Measurements from ENCODE around the gene DNAJB12. TPM values are rescaled to one million over a fixed set of nuclear protein-coding genes. Genes with fewer than 3 reads are reported as not detected.
A peak's percentile ranks its signal among the peaks of the same experiment; 100 is the strongest.

Gene DNAJB12
- total RNA-seq, 1 experiment from 2014 or later, result 25.8 TPM

GRCh38 chr10:72334196-72334824, 20.4 kb downstream of the DNAJB12 start (continued):
- TF ChIP-seq YY1 (IDR thresholded peaks at IDR 0.05; ENCODE audit: extremely low read depth, insufficient replicate concordance, low read depth, low read length) (no peak), CEBPB (IDR thresholded peaks at IDR 0.05; ENCODE audit: low read depth) (no peak), ATF3 (IDR thresholded peaks at IDR 0.05) (no peak), EGR1 (IDR thresholded peaks at IDR 0.05; ENCODE audit: low read depth) (no peak), MAX (IDR thresholded peaks at IDR 0.05) (no peak)

GRCh38 chr10:72333112-72334015, 21.4 kb downstream of the DNAJB12 start:
- H3K27ac ChIP-seq (ENCODE audit: low read depth, low read length), result peak overlapping the region; percentile 92
- CTCF ChIA-PET, result interaction anchor here (0.6 to 2.4 kb wide), 2 partner anchors 132 to 558 kb away, joined by 5 to 7 read pairs; no protein-coding TSS in a partner anchor
- BruUV-seq (replicated peaks), result no TSS peak

More at GRCh38 chr10:72333112-72334015, 21.4 kb downstream of the DNAJB12 start:
- peaks cover 44 to 53% of the 10 kb centered on the region in 2 experiments for H3K4me1 ChIP-seq (ENCODE audit: control insufficient read depth in 1 of 2, insufficient read depth in 2 of 2, low read length in 2 of 2)
- H2AFZ ChIP-seq (ENCODE audit: low read depth, low read length, poor library complexity, severe bottlenecking), result no peak overlapping the region
- H3K27me3 ChIP-seq (ENCODE audit: insufficient read depth, low read length), result no peaks in the 10 kb centered on the region
- no peaks in the 10 kb centered on the region for H3K79me2 ChIP-seq (ENCODE audit: insufficient read depth, low read length)
- no peaks in the 10 kb centered on the region for H3K9me3 ChIP-seq (ENCODE audit: control insufficient read depth in 1 of 2, insufficient read depth in 1 of 2, low read depth in 1 of 2, low read length in 2 of 2)
- ATAC-seq (no peak), DNase-seq (ENCODE audit: low read depth, low spot score) (no peak)
- H3K9ac ChIP-seq (ENCODE audit: low read length), result peak overlapping the region; percentile 68
- H3K4me3 ChIP-seq (replicated peaks in 1 of 2; ENCODE audit: low read depth in 1 of 2, low read length in 2 of 2), result no peak overlapping the region
- ChIA-PET RAD21 (ENCODE audit: low non-redundant PET in 1 of 2, low total read pairs in 2 of 2, uncharacterized antibody in 2 of 2, unreplicated experiment in 2 of 2) (no interaction called here), POLR2A (interaction anchor here (0.5 to 12.3 kb wide), 8 partner anchors 10 to 117 kb away, joined by 3 to 274 read pairs (median 14); partner anchors contain the start of genes ANAPC16, ASCC1 and DDIT4)
- H3K9me2 ChIP-seq (ENCODE audit: insufficient read depth), result no peaks in the 10 kb centered on the region
- H3K36me3 ChIP-seq (ENCODE audit: control insufficient read depth in 1 of 2, insufficient read depth in 2 of 2, low read length in 2 of 2), result peaks cover 4 to 11% of the 10 kb centered on the region in 2 experiments; a peak in 2 of 4 replicates
- intact Hi-C loops (cut with micrococcal nuclease), result no loop called here
- H4K20me1 ChIP-seq (ENCODE audit: insufficient read depth), result no peaks in the 10 kb centered on the region
- H3K4me2 ChIP-seq (ENCODE audit: low read length), result peak overlapping the region; percentile 81
- no peak for TF ChIP-seq MAX (IDR thresholded peaks at IDR 0.05)
- TF ChIP-seq SIN3A (IDR thresholded peaks at IDR 0.05; ENCODE audit: low read depth), result no peak

All from HCT116 (cell line).